ENCODE data around the gene TCP11L2.

TCP11L2 gene

DNA sequence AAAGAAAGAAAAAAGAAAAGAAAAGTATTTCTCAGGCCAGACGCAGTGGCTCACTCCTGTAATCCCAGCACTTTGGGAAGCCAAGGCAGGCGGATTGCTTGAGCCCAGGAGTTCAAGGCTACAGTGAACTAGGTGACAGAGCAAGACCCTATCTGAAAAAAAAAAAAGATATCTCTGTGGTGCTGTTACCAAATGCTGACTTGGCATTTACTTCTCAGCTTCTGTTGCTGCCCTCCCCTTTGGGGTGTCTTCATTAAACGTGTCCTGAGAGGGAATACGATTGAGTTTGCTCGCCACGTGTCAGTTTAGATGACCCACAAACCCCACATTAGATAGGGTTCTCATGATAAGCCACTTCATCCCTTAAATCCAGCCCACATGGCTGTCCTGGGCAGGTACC lies 50.6 kb downstream of the TCP11L2 start:
- Histone ChIP-seq H3K27ac (ENCODE audit: low read depth, low read length) (no peak overlapping the region), H3K4me1 (ENCODE audit: control insufficient read depth, low read length) (peaks cover 6% of the 10 kb centered on the region), H4K20me1 (ENCODE audit: control insufficient read depth, insufficient read depth, low read depth, low read length) (no peaks in the 10 kb centered on the region), H3K4me3 (ENCODE audit: low read length) (no peak overlapping the region), H3K79me2 (ENCODE audit: control insufficient read depth, low read length) (peaks cover 2% of the 10 kb centered on the region), H3K4me2 (ENCODE audit: low read length) (no peak overlapping the region), H3K36me3 (ENCODE audit: control insufficient read depth, low read length) (no peaks in the 10 kb centered on the region; the same call in 1 of the 2 replicates), H3K9me3 (ENCODE audit: control insufficient read depth, insufficient read depth, low read length) (no peaks in the 10 kb centered on the region), H3K9me2 (replicated peaks; ENCODE audit: control insufficient read depth, low read length) (no peaks in the 10 kb centered on the region), H3F3A (ENCODE audit: control insufficient read depth, insufficient read depth) (no peaks in the 10 kb centered on the region), H3K27me3 (ENCODE audit: control insufficient read depth, low read length) (peaks cover 15% of the 10 kb centered on the region)
- TF ChIP-seq EZH2phosphoT487 (IDR thresholded peaks at IDR 0.05; ENCODE audit: borderline replicate concordance, low read length), result no peak
- TF ChIP-seq, protein P1, sequence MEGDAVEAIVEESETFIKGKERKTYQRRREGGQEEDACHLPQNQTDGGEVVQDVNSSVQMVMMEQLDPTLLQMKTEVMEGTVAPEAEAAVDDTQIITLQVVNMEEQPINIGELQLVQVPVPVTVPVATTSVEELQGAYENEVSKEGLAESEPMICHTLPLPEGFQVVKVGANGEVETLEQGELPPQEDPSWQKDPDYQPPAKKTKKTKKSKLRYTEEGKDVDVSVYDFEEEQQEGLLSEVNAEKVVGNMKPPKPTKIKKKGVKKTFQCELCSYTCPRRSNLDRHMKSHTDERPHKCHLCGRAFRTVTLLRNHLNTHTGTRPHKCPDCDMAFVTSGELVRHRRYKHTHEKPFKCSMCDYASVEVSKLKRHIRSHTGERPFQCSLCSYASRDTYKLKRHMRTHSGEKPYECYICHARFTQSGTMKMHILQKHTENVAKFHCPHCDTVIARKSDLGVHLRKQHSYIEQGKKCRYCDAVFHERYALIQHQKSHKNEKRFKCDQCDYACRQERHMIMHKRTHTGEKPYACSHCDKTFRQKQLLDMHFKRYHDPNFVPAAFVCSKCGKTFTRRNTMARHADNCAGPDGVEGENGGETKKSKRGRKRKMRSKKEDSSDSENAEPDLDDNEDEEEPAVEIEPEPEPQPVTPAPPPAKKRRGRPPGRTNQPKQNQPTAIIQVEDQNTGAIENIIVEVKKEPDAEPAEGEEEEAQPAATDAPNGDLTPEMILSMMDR (IDR thresholded peaks at IDR 0.05; ENCODE audit: low read depth, low read length, poor library complexity, severe bottlenecking), result no peak

GRCh38 chr12:106357549-106358395 lies 55.2 kb downstream of the TCP11L2 start, which contains the start of gene POLR3B:
POLR3B (plus strand) TSS chr12:106357748; CDS start chr12:106357880, 132 bp downstream.
- Histone ChIP-seq H3K9me3 (ENCODE audit: control insufficient read depth, insufficient read depth, low read length) (no peaks in the 10 kb centered on the region), H4K20me1 (ENCODE audit: control insufficient read depth, insufficient read depth, low read depth, low read length) (no peaks in the 10 kb centered on the region), H3K27ac (ENCODE audit: low read depth, low read length) (peak within 1 kb of the TSS; percentile 56), H3K4me3 (ENCODE audit: low read length) (peak within 1 kb of the TSS; percentile 89), H3K4me1 (ENCODE audit: control insufficient read depth, low read length) (peaks cover 13% of the 10 kb centered on the region), H3F3A (ENCODE audit: control insufficient read depth, insufficient read depth) (no peaks in the 10 kb centered on the region), H3K79me2 (ENCODE audit: control insufficient read depth, low read length) (peaks cover 45% of the 10 kb centered on the region), H3K36me3 (ENCODE audit: control insufficient read depth, low read length) (no peaks in the 10 kb centered on the region; the same call in 1 of the 2 replicates), H3K4me2 (ENCODE audit: low read length) (peak within 1 kb of the TSS; percentile 66), H3K27me3 (ENCODE audit: control insufficient read depth, low read length) (no peaks in the 10 kb centered on the region), H3K9me2 (replicated peaks; ENCODE audit: control insufficient read depth, low read length) (no peaks in the 10 kb centered on the region)
- no peak for TF ChIP-seq EZH2phosphoT487 (IDR thresholded peaks at IDR 0.05; ENCODE audit: borderline replicate concordance, low read length)
- TF ChIP-seq, protein P1 (IDR thresholded peaks at IDR 0.05; ENCODE audit: low read depth, low read length, poor library complexity, severe bottlenecking), result peak; percentile 79

DNA sequence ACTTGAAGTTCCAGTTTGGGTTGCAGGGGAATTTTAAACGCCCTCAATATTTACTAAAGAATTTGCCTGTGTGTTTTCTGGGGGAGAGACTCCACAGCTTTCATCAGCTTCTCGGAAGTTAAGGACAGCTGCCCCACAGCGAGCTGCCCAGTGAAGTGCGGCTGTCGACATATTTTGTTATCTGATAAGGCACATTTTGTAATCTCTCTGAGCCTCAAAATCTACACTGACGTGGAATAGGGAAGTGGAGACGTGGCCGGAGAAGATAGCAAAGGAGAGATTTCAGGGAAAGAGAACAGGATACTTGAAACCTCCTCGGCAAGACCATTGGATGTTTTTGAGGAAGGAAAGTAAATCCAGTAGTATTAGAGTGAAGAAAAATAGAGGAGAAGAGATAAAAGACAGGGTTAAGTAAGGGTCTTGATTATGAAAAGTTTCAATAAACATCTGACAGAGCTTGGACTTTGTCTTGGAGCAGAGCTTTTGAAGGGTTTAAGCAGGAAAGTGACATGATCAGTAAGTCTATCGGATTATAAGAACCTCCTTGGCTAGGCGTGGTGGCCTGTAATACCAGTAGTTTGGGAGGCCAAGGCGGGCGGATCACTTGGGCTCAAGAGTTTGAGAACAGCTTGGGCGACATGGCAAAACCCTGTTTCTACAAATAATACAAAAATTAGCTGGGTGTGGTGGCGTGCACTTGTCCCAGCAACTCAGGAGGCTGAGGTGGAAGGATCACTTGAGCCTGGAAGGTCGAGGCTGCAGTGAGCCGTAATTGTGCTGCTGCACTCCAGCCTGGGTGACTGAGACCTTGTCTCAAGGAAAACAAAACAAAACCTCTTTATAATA lies 56.1 kb downstream of the TCP11L2 start:
- no peaks in the 10 kb centered on the region for H3F3A ChIP-seq (ENCODE audit: control insufficient read depth, insufficient read depth)
- peak overlapping the region; percentile 66 for H3K4me2 ChIP-seq (ENCODE audit: low read length)
- H3K36me3 ChIP-seq (ENCODE audit: control insufficient read depth, low read length), result no peaks in the 10 kb centered on the region; the same call in 1 of the 2 replicates
- H3K4me1 ChIP-seq (ENCODE audit: control insufficient read depth, low read length), result peaks cover 13% of the 10 kb centered on the region
- H3K4me3 ChIP-seq (ENCODE audit: low read length), result peak overlapping the region; percentile 89
- H3K9me2 ChIP-seq (replicated peaks; ENCODE audit: control insufficient read depth, low read length), result no peaks in the 10 kb centered on the region
- no peaks in the 10 kb centered on the region for H3K27me3 ChIP-seq (ENCODE audit: control insufficient read depth, low read length)
- H3K27ac ChIP-seq (ENCODE audit: low read depth, low read length), result peak overlapping the region; percentile 56
- no peaks in the 10 kb centered on the region for H3K9me3 ChIP-seq (ENCODE audit: control insufficient read depth, insufficient read depth, low read length)
- TF ChIP-seq EZH2phosphoT487 (IDR thresholded peaks at IDR 0.05; ENCODE audit: borderline replicate concordance, low read length), result no peak
- TF ChIP-seq, protein P1 (IDR thresholded peaks at IDR 0.05; ENCODE audit: low read depth, low read length, poor library complexity, severe bottlenecking), result no peak
- peaks cover 48% of the 10 kb centered on the region for H3K79me2 ChIP-seq (ENCODE audit: control insufficient read depth, low read length)
- no peaks in the 10 kb centered on the region for H4K20me1 ChIP-seq (ENCODE audit: control insufficient read depth, insufficient read depth, low read depth, low read length)

Measured in DOHH2 (cell line).